HG02885 (cell line): ENCODE data around the gene ZBP1.
A peak's percentile ranks its signal among the peaks of the same experiment; 100 is the strongest.

Source experiments
- ATAC-seq: cut with Tn5 transposase; IDR thresholded peaks from one replicate; pipeline ENCODE4 v1.9.1; 2021; ENCODE audit warnings: mild to moderate bottlenecking; ENCODE audit not compliant: unreplicated experiment, poor library complexity

The ZBP1 gene

DNA sequence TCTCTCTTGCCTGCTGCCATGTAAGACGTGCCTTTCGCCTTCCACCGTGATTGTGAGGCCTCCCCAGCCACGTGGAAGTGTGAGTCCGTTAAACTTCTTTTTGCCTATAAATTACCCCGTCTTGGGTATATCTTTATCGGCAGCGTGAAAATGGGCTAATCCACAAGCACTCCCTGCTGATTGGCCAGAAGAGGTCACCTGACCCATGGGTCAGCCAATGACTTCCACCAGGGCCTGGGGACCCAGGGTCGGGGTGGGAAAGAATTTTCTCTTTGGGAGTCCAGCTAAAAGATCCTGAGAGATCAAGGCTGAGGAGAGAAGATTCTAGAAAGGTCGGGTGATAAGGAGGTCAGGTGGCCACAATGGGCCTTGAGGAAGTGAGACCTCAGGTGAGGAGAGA, 17.1 kb downstream of the ZBP1 start:
- no peak for ATAC-seq

DNA sequence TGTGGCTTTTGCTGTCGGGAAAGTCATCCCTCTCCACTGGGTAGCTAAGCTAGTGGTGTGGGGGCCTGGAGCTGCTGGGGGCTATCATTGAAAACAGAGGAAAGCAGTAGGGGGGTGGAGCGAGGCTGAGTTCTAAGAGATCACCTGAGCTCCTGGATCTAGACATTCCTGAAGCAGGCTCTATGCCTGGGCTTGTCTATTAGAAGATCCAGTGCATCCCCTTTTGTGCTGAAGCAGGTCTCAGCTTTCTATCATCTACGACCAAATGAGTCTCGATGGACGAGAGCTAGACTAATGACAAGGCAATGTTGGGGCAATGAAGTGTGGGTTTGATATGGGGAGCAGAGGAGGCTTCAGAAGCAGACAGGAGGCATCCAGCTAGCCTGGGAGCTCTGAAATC, 18.5 kb downstream of the ZBP1 start:
- no peak for ATAC-seq

DNA sequence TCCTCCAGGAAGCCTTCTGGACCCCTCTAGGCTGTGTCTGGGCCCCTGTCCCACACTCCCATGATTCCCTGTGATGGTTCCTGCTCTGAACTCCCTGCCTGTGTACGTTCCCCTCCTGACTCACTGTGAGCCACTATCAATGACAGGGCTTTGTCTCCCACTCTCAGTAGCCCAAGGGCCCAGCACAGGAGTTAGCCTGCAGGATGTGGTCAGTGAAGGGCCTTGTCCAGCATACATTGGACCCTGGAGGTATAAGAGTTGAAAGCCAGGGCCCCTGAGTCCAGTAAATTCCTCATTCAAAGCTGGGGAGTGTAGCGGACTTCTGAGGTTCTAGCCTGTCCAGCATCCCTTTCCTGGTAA, 19.0 kb downstream of the ZBP1 start:
- ATAC-seq: no peak

DNA sequence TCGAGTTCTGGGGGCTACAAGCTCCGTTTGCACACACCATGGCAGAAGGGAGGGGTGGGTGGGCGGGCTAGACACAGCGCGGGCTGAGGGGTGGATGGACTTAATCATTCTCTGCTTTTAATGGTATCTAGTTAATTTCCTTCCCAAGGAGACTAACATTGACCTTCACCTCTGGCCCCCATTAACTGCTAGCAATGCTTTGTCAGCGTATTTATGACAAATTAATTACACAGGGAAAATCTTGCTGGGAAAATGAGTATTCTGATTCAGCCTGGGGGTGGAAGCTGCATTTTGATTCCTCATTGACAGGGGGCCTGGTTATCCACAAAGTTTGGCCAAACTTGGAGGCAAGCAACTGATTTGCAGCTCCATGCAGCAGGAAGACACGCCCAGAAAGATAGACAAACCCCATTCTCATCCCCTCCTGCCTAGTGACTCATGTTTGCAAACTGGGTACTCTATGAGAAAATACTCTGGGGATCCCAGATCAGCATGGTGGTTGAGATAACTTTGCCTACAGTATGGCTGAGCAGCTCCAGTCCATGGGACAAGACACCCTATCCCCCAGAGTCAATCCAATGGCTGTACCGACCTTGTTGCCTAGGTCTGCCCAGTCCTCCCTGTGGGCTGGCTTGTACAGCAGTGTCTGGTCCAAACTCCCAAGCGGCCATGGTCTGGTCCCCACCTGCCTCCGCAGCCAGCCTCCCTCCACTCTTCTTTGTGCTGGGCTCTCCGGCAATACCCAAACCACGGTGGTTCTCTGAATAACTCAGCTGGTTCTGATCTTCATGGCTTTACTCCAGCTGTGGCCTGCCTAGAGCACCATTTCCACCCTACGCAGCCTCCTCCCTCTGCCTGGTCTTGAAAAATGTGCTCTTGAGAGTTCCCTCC, 19.7 kb downstream of the ZBP1 start:
- ATAC-seq: peak; percentile 57

DNA sequence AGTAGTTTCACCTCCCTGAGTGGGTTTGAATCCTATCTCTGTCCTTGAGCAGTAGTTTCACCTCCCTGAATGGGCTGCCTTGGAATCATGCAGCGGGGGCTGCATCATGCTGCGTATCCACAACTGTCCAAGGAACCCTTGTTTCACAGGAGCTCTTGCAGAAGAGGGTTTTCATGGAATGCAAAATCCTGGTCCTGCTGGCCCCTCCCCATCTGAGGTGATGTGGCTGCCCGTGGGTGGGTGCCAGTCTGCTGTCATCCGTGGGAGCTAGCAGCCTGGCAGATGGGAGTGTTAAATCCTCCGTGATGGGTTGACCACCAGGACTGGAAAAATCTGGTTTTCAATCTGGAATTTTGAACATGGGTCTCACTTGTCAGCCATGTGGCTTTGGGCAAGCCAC, 21.7 kb downstream of the ZBP1 start:
- ATAC-seq: no peak

DNA sequence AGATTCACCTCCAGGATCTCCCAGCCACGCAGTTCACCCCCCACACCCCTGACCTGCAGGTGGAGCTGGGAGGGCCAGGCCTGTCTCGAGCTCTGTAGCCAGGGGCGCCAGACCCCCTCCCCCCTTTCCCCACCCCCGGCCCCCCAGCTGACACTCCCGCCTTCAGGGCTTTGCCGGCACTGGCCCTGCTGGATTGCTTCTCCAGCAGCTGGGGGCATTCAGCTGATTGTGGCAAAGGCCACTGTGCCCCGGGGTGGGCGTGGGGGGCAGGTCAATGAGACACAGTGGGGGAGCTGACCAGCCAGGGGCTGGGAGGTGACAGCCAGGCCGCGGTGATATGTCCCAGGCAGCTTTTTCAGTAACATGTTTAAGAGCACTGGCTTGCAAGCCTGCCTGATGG, 22.2 kb downstream of the ZBP1 start:
- no peak for ATAC-seq

DNA sequence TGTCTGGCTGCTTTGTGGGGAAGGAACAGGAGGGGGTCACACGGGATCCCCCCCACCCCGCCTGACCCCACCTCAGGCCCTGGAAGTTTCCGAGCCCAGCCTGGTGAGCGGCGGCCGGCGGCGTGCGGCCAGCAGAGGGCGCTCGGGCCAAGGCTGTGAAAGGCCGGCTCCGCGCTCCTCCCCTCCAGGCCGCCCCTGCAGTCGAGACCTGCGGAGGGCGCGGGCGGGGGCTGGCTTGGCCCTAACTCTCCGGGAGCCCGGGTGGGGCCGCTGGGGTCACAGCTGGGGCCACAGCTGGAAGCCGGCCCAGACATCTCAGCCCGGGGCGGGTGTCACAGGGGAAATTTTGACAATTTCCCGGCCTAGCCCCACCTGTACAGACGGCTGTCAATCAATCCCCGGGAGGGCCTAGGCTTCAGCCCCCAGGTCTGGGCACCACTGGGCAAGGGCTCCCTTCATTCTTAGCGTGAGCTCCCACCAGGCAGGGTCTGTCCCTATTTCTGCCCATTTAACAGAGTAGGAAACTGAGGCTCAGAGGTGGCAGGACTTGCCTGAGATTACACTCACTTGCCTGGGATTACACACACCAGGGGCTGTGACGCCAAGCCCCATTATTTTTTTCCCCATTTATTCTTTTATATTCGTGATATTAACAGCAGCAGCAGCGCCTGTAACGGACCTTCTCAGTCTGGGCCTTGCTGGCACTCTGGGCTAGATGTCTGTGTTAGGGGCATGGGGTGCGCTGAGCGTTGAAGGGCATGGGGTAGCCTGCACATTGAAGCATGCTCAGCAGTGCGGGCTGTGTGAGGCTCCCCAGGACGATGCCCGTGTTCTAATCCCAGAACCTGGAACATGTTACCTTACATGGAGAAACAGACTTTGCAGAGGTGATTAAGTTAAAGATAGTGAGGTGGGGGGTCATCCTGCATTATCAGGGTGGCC, 23.0 kb downstream of the ZBP1 start:
- ATAC-seq: peak; percentile 59

DNA sequence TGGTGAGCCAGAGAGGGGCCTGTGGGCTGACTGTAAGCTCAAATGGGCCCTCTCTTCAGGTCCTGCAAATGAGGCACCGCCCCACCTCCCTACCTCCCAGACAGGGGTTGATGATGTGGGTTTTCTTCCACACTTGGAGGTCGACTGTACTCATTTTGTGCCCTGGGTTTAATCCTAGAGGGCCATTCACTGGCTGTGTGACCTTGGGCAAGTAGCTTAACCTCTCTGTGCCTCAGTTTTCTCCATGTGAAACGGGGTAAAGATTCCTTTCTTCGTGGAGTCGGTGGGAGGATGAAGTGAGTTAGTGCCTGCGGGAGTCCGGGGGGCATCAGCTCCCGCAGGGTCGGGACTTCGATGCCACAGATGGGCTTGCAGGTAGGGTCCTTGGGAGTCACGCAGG, 23.9 kb downstream of the ZBP1 start:
- no peak for ATAC-seq

DNA sequence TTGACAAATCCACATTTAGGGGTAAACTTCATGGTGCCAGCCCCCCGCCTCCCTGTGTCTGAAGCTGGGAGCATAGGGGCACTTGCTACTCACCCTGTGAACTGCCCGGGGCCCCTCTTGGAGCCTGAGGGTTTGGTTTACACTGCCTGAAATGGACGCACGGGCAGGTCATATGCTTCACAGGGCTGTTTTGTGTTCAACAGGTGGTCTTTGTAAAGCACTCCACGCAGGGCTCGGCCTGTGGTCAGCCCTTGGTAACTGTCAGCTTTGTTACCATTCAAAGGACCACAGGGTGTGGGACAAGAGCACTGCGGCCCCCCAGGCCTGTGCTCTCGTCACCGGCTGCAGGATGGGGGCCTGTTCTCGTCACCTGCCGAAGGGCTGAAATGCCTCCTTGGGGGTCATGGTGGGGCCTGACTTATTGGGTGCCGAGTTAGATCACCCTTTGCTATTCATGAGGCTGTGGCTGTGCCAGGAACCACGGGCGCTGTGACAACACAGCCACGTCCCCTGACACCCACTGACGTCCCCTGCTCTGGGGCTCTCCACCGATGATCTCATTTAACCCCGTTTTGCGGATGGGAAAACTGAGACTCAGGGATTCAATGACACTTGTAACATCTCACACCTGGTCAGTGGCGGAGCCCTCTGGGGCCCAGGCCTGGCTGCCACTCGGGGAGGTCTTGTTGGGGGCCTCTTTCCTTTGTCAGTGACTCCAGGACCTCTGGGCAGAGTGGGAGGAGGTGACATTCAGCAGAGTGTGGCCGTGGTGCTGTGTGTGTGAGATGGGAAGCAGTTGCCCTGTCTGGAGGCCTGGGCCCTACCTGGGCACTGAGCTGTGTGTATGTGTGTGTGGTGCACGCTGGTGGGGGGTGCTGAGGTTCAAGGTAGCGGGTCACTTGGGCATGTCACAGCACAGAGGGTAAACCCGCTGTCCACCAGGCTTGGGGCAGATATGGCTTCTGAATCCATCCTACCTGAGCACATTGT, 24.9 kb downstream of the ZBP1 start:
- ATAC-seq: no peak

DNA sequence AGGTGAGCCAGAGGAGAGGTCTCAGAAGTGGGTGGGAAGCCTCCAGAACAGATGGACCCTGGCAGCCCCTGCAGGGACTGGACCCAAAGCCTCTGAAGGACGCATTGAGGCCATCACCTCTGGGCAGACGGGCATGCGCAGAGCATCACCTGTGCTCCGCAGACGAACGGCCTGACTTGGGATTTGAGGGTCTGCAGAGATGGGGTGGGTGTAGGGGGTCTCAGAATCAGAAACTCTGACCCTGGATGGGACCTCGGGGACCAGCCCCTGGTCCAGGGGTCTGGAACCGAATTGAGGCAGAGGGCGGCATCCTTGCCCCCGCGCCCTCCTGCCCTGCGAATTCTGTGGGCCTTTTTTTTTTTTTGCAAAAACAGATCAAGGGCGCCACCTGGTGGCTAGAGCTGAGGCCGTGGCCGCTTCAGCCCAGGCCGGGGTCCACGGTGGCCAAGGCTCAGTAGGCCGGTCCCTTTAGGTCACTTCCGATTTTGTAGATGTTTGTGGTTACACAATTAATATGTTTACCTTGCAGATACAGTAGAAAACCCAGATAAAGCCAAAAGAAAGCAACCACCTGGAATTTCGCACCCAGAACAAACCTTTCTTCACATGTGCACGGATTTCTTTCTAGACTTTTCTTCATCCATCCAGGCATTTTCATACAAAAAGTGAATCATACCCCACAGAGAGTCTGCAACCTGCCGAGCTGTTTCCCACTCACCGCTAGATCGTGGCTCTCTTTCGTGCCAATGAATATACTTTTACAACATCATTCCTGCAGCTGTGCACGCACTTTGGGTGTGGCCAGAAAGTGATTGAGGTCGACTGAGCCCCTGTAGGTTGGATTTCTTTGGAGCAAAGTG, 25.9 kb downstream of the ZBP1 start:
- no peak for ATAC-seq

DNA sequence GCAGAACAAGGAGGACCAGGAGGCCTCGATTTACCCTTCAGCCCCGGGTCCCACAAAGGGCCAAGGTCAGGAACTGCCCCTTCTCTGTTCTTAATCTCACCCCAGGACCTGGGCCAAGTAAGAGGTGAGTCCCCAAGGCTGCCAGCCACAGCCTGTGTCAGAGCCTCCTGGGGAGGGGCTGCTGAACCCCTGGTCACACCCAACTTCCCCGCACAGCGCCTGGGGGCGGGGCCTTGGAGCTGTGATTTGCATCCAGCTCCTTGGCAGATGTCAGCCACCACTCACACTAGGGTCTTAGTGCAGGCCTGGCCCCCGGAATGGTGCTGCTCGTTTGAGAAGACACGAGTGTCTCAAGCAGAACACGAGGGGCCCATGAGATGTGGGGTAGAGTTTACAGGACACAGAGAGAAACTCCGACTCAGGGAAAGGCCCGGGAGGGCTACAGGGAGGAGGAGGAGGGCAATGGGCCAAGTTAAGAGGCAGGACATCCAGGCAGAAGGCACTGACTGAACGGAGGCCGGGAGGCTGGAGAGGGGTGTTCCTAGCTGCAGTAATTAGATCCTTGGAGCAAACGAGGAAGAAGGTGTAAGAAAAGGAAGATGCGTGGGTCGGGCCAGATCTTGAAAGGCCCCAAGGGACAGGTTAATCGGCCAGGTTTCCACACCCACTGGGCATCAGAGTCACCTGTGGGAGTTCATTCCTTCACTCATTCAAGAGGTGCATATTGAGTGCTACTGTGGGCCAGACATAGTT, 26.9 kb downstream of the ZBP1 start:
- no peak for ATAC-seq

DNA sequence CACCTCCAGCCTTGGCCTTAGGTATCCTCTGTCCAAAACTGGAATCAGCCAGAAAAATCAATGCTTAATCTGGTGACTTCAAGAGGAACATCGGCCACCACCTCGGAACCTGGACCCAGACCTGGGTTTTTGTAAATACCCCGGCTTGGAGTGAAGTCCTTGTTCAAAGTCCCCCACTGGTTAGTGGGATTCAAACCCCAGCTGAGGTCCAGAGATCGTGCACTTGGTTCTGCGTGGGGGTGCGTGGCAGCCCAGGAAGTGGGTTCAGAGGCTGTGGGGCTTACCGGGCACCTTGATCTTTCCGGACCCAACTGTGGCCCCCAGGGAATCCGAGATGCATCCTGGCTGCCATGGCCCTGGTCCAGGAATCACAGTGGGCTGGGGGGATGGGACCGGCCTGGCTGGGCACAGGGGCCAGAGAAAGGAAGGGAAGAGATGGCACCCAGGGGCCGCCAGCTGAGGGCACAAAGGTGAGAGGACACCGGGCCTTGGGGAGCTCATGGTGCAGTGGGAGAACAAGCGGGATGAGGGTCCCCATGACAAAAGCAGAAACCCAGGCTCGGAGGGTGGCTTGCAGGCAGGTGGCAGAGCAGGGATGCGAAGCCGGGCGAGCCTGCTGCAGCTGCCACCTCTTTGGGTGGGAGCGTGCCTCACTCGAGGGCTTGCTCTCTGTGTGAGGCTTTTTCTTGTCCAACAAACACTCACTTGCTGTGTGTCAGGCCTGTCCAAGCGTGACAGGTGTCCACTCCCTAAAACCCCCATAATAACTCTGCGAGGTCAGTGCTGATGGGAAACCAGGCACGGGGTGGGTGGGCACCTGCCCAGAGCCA, 27.7 kb downstream of the ZBP1 start:
- no peak for ATAC-seq

DNA sequence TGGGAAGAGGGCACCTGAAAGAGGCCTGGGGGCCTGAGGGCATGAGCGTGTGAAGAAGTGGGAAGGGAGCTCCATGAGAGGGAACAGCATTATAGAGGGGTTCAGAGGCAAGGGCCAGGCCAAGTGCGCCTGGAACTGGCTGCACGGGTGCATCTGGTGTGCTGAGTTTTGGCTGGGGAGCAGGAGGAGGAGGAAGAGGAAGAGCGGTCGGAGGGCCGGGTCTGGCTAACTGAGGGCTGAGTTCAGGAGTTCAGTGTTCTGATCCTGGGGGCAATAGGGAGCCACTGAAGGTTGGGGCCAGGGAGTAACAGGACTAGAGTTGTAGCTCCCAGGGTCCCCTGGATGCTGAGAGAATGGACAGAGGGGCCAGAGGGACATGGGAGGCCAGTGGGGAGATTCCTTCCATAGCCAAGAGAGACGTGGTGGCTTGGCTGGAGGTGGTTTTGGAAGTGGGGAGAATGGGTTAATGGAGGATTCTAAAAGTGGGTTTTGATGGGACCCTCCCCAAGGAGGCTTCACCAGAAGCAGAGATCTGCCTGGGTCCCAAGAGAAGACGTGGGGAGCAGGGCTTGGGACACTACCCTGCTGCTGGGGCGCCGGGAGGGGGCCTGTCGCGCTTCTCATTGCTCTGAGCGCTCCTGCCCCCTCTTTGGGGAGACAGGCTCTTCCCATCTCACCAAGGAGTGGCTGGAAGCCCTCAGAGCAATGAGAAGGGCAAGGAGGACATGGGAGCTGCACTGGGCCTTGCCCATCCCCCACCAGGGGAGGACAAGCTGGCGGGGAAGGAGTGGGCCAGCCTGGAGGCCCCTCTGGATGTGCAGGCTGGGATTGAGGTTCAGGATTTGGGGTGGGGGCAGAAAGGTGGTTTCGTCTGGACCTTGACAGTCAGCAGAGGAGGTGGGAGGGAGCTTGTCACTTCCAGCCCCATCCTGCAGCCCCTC, 28.7 kb downstream of the ZBP1 start:
- no peak for ATAC-seq

DNA sequence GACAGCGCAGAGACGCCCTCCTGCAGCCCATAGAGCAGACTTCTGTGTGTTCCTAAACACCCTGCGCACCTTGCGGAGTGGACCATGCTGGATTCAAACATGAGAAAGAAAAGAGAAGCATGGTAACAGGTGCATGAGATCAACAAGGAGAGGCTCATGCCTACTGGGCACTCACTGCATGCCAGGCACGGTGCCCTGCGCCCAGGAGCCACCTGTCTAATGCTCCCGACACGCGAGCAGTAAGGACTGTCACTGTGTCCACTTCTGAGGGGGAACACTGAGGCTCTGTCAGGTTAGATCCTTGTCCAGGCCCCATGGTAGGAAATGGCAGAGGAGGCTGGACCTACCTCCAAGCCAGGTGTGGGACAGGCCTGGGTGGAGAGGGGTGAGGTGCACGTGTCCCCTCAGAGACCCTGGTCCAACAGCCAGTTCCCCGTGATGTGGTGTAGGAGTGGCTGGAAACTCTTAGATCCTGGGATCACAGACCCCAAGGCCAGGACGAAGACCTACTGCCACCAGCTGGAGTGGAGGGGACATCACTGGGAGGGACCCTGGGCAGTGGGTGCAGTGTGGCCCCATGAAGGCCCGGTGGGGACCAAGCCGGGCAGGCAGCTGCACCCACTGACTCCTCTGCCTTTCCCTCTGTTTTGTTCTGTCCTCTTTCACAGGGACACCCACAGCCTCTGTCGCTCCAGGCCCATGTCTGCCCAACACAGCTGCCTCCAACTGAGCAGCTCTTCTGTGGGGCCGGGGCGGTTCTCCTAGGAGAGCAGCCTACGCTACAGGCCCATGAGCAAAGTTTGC, 29.5 kb downstream of the ZBP1 start:
- no peak for ATAC-seq

DNA sequence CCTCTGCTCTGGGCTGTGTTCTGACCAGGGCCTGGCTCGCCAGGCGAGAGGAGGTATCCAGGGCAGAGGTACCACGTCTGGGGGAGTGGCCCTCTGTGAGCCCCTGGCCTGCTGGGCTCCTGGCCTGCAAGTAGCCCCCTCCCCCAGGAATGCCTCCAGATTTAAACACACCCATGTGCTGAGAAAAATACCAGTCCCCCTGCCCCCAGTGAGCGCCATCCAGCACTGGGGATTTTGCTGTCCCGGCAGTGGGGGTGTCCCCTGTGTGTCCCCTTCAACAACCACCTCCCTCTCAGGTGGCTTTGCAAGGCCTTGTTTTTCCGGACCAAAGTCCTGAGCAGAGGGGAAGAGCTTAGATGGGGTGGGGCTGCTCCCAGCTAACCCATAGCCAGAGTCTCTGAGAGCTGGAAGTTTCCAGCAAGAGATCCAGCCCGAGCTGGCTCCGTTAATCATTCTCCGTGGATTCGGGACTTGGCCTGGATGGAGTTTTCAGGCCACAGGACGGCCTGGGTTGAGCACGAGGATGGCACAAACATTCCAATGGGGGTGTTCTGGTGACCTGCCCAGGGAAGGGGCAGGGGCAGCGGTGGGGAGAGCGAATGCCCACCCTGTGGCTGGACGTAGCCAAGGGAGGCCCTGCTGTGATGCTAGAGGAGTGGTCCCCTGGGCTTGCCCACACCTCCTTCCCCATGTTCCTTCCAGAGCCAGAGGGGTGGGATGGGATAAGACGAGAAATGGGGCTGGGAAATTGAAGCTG, 30.3 kb downstream of the ZBP1 start:
- ATAC-seq: no peak
